GM18858 (cell line): ENCODE data around the gene CDK15.
A peak's percentile ranks its signal among the peaks of the same experiment; 100 is the strongest.
"Not testable (repeated sequence)": the region's sequence is repeated elsewhere in the genome, so short reads cannot be mapped to it uniquely, and the experiment has no call there.

Experiments
- ATAC-seq: cut with Tn5 transposase; IDR thresholded peaks from one replicate; pipeline ENCODE4 v1.9.1; 2021; ENCODE audit not compliant: unreplicated experiment

Gene CDK15

GRCh38 chr2:201806442-201807170 is at the start of gene CDK15:
CDK15 (plus strand) TSS chr2:201806537; CDS start chr2:201806665, 128 bp downstream.
- no peak for ATAC-seq

- no peak for ATAC-seq
These were observed 48.1 kb upstream of the CDK15 start for GRCh38 chr2:201758234-201758633.

- no peak for ATAC-seq
These were observed 47.5 kb upstream of the CDK15 start for GRCh38 chr2:201758873-201759272.

GRCh38 chr2:201759567-201759966 is 46.8 kb upstream of the CDK15 start:
- no peak for ATAC-seq

DNA sequence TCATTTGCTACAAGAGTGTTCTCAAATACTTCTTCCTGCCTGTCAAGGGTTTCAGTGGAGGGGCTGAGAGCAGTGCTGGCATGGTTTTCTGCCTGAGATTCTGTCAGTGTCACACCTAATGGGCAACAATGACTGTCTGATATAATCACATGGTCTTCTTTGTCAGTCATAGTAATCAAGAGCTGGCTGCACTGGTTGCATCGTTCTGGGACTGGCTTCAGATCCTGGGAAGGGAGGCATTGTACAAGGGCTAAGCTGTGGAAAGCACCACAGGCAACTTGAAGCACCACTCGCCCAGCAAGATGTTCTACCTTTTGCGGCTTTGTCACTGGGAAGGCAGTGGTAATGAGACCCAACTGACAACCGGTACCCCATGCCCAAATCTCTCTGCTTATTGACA is 45.2 kb upstream of the CDK15 start:
- ATAC-seq = no peak

DNA sequence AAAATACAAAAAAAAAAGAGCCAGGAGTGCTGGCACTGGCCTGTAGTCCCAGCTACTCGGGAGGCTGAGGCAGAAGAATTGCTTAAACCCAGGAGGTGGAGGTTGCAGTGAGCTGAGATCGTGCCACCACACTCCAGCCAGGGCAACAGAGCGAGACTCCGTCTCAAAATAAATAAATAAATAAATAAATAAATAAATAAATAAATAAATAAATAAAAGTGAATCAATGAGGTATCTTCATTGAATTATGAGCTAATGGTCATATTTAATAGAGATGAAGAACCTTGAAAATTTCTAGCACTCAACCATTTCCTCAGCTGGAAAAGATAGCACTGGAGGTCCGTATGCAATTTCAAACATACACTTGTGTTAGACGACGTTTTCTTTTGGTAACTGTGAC is 41.9 kb upstream of the CDK15 start:
- not testable (repeated sequence) for ATAC-seq

DNA sequence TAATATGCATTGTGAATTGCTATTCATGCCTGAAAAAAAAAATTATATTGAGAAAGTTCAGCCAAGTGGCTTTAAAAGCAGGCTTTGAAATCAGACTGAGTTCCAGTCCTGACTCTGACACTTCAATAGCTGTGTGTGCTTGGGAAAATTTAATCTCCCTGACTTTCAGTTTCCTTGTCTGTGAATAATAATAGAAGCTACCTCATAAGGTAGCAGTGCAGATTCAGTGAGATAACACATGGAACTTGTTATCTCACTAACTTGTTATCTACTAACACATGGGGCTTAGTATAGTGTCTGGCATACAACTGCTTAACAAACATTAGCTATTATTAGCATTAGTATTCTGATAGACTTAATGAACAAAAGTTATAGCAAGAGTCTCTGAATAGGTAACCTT is 40.5 kb upstream of the CDK15 start:
- no peak for ATAC-seq

- ATAC-seq = no peak
These were observed 37.4 kb upstream of the CDK15 start for GRCh38 chr2:201768918-201769317.

GRCh38 chr2:201769666-201770373 is 36.5 kb upstream of the CDK15 start:
- no peak for ATAC-seq

DNA sequence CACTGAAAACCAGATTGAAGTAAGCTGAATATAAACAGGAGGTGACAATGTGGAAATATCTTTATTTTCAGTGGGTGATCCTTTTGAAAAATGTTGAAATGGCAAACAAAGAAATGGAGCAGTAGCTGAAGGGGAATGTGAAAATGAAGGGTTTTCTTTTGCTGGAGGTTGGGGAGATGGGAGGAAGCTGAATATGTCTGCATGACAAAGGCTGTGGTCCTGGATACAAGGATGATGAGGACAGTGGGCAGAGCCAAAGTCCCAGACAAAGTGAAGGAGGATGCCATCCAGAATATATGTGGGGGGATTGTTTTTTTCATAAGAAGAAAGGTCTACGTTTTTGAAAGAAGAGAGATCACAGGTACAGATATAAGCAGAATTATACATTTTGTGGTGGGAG is 32.3 kb upstream of the CDK15 start:
- no peak for ATAC-seq

- no peak for ATAC-seq
These were observed 31.8 kb upstream of the CDK15 start for GRCh38 chr2:201774546-201774945.

GRCh38 chr2:201775326-201775725 is 31.0 kb upstream of the CDK15 start:
- no peak for ATAC-seq

GRCh38 chr2:201777043-201777442 is 29.3 kb upstream of the CDK15 start:
- ATAC-seq = no peak

DNA sequence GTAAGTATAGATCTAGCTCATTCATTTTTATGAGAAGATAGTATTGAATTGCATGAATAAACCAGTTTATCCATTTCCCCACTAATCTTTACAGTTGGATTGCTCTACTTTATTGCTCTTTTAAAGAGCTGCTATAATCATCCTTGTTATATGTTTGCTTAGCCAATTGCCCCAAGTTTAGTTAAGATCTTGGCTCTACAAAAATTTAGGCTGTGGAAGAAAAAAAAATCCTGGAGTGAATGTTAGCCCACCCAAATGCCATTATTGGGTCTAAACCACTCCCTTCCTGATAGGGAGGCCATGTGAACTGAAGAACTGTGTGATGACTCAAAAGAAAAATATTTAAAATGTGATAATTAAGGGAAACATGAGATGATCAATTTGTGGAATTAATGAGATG is 28.5 kb upstream of the CDK15 start:
- no peak for ATAC-seq

- no peak for ATAC-seq
These were observed 26.2 kb upstream of the CDK15 start for GRCh38 chr2:201779901-201780673.

DNA sequence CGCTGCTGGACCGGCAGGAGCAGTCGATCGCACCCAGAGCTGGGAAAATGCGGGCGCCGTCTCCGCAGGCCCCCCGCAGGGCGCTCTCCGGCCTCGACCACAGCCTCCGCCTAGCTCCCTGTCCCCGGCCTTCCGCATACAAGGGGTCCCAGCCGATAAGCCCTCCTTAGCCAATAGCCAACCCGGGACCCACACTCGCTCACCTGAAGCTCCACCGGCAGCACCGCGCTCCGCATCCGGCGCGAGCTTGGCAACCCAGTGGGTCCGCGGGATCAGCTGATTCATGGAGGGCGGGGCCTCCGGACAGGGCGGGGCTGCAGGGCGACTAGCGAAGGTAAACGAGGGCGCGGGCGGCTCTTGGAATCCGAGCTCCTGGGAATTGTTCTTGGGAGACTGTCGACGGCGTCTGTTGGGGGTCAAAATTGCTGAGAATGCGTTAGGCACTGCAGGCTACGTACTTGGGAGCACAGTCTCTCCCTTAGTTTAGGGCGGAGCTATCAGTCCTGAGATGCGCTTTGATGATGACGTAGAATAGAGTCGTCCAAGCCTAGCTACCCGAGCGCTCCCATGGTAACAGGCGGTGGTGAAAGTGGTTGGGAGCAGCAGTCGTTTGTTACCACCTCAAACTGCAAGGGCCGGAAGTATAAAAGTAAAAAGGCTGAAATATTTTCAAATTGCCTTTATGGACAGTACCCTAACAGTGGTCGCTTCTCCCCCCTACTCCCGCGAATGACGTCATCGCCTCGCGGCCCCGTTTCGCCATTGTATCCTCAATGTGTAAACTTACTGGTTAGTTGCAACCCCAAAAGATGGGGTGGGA is 25.5 kb upstream of the CDK15 start, which contains the start of gene ALS2:
ALS2 (minus strand) TSS at position 260 of the 820 bp plus-strand sequence. CDS start 12,048 bp downstream, outside the sequence.
- peak; percentile 84 for ATAC-seq

- no peak for ATAC-seq
These were observed 24.7 kb upstream of the CDK15 start for GRCh38 chr2:201781557-201782051.

DNA sequence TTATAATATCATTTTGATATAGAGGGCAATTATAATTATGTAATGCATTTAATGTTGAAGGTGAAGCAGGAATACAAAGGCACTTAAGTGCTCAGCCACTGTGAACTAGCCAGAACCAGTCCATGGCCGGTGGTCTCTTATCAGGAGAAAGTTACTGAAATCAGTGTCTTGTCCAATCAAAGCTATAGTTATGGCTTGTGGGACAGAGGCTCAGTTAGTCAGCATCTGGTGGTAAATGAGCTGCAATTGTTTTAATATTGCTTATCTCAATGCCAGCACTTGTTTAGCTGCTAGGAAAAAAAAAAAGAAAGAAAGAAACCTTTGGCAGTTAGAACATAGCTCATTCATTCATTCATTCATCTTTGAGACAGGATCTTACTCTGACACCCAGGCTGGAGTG is 21.8 kb upstream of the CDK15 start:
- no peak for ATAC-seq

- ATAC-seq = no peak
These were observed 21.2 kb upstream of the CDK15 start for GRCh38 chr2:201785135-201785534.

GRCh38 chr2:201786471-201786870 is 19.9 kb upstream of the CDK15 start:
- no peak for ATAC-seq

- ATAC-seq = no peak
These were observed 18.0 kb upstream of the CDK15 start for GRCh38 chr2:201788371-201788770.
